Thymus (tissue), 14 donors: ENCODE measurements around the gene TSEN34. TPM values are rescaled to one million over a fixed set of nuclear protein-coding genes. Genes with fewer than 3 reads are reported as not detected.

ENCODE experiments used
- DNase-seq, 9 donors: peaks; one replicate each; pipeline ENCODE4 v3.0.0-alpha.2; 2013; ENCODE audit warnings: low spot score in 9 of 9, low read depth in 6 of 9, missing footprints in 1 of 9
- H3K27ac ChIP-seq, 2 donors: one replicate each; pipeline ENCODE4 v1.5.1; 2013; ENCODE audit warnings: control low read depth in 1 of 2, low read depth in 1 of 2, low read length in 1 of 2, mild to moderate bottlenecking in 1 of 2, moderate library complexity in 1 of 2
- H3K27me3 ChIP-seq, 2 donors: one replicate each; pipeline ENCODE4 v1.5.1; 2013; ENCODE audit warnings: low read length in 1 of 2; ENCODE audit not compliant: control insufficient read depth in 2 of 2, insufficient read depth in 1 of 2
- H3K36me3 ChIP-seq, 2 donors: one replicate each; pipeline ENCODE4 v1.5.1; 2013; ENCODE audit warnings: low read length in 1 of 2, mild to moderate bottlenecking in 1 of 2, moderate library complexity in 1 of 2; ENCODE audit not compliant: control insufficient read depth in 2 of 2, insufficient read depth in 2 of 2
- H3K4me1 ChIP-seq, 2 donors: one replicate each; pipeline ENCODE4 v1.5.1; 2013; ENCODE audit warnings: low read length in 2 of 2; ENCODE audit not compliant: control insufficient read depth in 2 of 2, insufficient read depth in 2 of 2
- H3K4me3 ChIP-seq, 2 donors: one replicate each; pipeline ENCODE4 v1.5.1; 2013; ENCODE audit warnings: low read length in 2 of 2, control low read depth in 1 of 2, mild to moderate bottlenecking in 1 of 2
- H3K9me3 ChIP-seq, 2 donors: one replicate each; pipeline ENCODE4 v1.5.1; 2013; ENCODE audit warnings: low read length in 1 of 2, mild to moderate bottlenecking in 1 of 2; ENCODE audit not compliant: control insufficient read depth in 2 of 2, insufficient read depth in 1 of 2
- WGBS: extraction: QIAGEN DNeasy Blood & Tissue Kit; methylation state at CpG from one replicate; pipeline ENCODE4 v1.1.7; 2013; 5-methylcytosine and 5-hydroxymethylcytosine counted together
- long read RNA-seq, 10 donors: transcript quantifications; one replicate each; lab custom pipeline, GENCODE V29; 2026
- polyA plus RNA-seq: library from polyadenylated mRNA; stranded (reverse); fragments of 200-250 nt; gene quantifications from one replicate; pipeline ENCODE4 v1.2.3, GENCODE V29; 2013
- total RNA-seq: library from RNA; stranded (reverse); fragments of 120-200 nt; gene quantifications from one replicate; pipeline ENCODE4 v1.2.4, GENCODE V29; 2013
- donor health status: healthy.

Gene TSEN34
- total RNA-seq (24.1 TPM), polyA plus RNA-seq (38.8 TPM)
- long read RNA-seq, donor 1, result 0 reads
- long read RNA-seq, donor 2, transcript TSEN34-201 (5 exons, 2,294 nt), result minor isoform, 6 of 49 reads
- long read RNA-seq, donor 2, transcript TSEN34-207 (3 exons, 2,372 nt), result minor isoform, 7 of 49 reads
- long read RNA-seq, donor 2, transcript TSEN34-203 (4 exons, 1,349 nt), result major isoform, 34 of 49 reads
- long read RNA-seq, donor 2, partial matches to known transcripts, result 0 of 49 reads
- long read RNA-seq, donor 2, other reads (novel, unspliced or antisense), result 0 of 49 reads
- long read RNA-seq, donor 3, transcript TSEN34-203 (4 exons, 1,349 nt), result major isoform, 10 of 25 reads
- long read RNA-seq, donor 3, partial matches to known transcripts, result 6 of 25 reads
- long read RNA-seq, donor 3, other reads (novel, unspliced or antisense), result 0 of 25 reads
- long read RNA-seq, donor 4, transcript TSEN34-203 (4 exons, 1,349 nt), result major isoform, 7 of 14 reads
- long read RNA-seq, donor 4, partial matches to known transcripts, result 5 of 14 reads
- long read RNA-seq, donor 4, other reads (novel, unspliced or antisense), result 0 of 14 reads
- long read RNA-seq, donor 5, transcript TSEN34-203 (4 exons, 1,349 nt), result major isoform, 25 of 34 reads
- long read RNA-seq, donor 5, transcript TSEN34-201 (5 exons, 2,294 nt), result minor isoform, 5 of 34 reads
- long read RNA-seq, donor 5, partial matches to known transcripts, result 0 of 34 reads
- long read RNA-seq, donor 5, other reads (novel, unspliced or antisense), result 0 of 34 reads
- long read RNA-seq, donor 6, transcript TSEN34-203 (4 exons, 1,349 nt), result major isoform, 11 of 15 reads
- long read RNA-seq, donor 6, partial matches to known transcripts, result 0 of 15 reads
- long read RNA-seq, donor 6, other reads (novel, unspliced or antisense), result 0 of 15 reads
- long read RNA-seq, donor 7, transcript TSEN34-203 (4 exons, 1,349 nt), result major isoform, 19 of 29 reads
- long read RNA-seq, donor 7, partial matches to known transcripts, result 5 of 29 reads
- long read RNA-seq, donor 7, other reads (novel, unspliced or antisense), result 0 of 29 reads
- long read RNA-seq, donor 8, transcript TSEN34-203 (4 exons, 1,349 nt), result major isoform, 5 of 6 reads
- long read RNA-seq, donor 8, partial matches to known transcripts, result 0 of 6 reads
- long read RNA-seq, donor 8, other reads (novel, unspliced or antisense), result 0 of 6 reads
- long read RNA-seq, donor 9, transcript TSEN34-203 (4 exons, 1,349 nt), result major isoform, 7 of 8 reads
- long read RNA-seq, donor 9, partial matches to known transcripts, result 0 of 8 reads
- long read RNA-seq, donor 9, other reads (novel, unspliced or antisense), result 0 of 8 reads
- long read RNA-seq, donor 10, transcript TSEN34-203 (4 exons, 1,349 nt), result major isoform, 16 of 28 reads
- long read RNA-seq, donor 10, partial matches to known transcripts, result 5 of 28 reads
- long read RNA-seq, donor 10, other reads (novel, unspliced or antisense), result 0 of 28 reads

DNA sequence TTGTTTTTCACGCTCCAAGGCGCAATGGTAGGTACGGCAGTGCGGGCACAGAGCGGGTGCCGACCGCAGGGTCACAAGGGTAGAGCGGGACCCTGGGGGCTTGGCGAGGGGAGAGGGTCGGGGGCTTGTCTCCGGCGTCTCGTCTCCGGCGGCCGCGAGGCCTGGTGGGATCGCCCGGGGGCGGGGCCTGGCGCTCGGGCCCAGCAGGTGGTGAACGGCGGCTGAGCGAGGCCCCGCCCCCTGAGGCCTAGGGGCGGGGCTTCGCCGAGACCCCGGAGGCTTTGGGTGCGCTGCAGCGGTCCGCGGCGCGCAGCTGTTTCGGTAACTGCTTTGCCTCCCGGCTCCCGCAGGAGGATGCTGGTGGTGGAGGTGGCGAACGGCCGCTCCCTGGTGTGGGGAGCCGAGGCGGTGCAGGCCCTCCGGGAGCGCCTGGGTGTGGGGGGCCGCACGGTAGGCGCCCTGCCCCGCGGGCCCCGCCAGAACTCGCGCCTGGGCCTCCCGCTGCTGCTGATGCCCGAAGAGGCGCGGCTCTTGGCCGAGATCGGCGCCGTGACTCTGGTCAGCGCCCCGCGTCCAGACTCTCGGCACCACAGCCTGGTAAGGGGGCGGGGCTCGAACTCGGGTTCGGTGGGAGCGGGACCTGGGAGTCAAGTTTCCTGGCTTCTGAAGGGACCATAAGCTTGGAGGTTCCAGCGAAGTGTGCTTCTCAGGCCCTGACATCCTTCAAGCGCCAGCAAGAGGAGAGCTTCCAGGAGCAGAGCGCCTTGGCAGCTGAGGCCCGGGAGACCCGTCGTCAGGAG, at the start of gene TSEN34:
TSS of gene TSEN34 (plus strand) at position 298 of the 800 bp plus-strand sequence. CDS start at position 355, 57 bp downstream.
- H3K27ac ChIP-seq, result peak within 1 kb of the TSS; percentile 99
- H3K27me3 ChIP-seq, result no peaks in the 10 kb centered on the region
- no peaks in the 10 kb centered on the region for H3K9me3 ChIP-seq
- WGBS, result 1% methylated on average over 77 of the region's 77 CpGs
- H3K4me1 ChIP-seq, result peaks cover 19 to 21% of the 10 kb centered on the region in 2 donors
- H3K4me3 ChIP-seq, result peak within 1 kb of the TSS; percentile 78 to 84
- DNase-seq, result peak in 8 of 9 donors; percentile 83 to 96 (median 92)
- peaks cover 23 to 24% of the 10 kb centered on the region in 2 donors for H3K36me3 ChIP-seq

DNA sequence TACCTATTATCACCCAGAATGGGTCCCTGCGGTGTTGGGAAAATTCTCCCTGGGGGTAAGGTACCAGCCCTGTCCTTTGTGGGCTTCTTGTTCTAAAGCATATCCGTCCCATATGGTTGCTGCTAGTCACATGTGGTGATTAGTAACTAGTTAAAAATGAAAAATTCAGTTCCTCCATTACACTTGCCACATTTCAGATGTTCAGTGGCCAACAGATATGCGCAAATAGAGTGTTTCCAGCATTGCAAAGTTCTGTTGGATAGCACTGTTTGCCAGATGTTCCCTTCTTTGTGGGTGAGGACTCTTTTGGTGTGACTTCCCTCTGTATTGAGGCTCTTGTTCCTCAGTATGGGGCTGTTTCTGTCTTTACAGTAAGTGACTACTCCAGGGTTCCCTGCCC, 49.8 kb upstream of the TSEN34 start:
- no peak overlapping the region for H3K4me3 ChIP-seq
- WGBS, result 96% methylated on average over 3 of the region's 3 CpGs
- H3K27ac ChIP-seq, result no peak overlapping the region
- DNase-seq, result no peak
- peaks cover 21 to 26% of the 10 kb centered on the region in 2 donors for H3K4me1 ChIP-seq
- peaks cover 61 to 70% of the 10 kb centered on the region in 2 donors for H3K36me3 ChIP-seq
- no peaks in the 10 kb centered on the region for H3K27me3 ChIP-seq
- no peaks in the 10 kb centered on the region for H3K9me3 ChIP-seq

DNA sequence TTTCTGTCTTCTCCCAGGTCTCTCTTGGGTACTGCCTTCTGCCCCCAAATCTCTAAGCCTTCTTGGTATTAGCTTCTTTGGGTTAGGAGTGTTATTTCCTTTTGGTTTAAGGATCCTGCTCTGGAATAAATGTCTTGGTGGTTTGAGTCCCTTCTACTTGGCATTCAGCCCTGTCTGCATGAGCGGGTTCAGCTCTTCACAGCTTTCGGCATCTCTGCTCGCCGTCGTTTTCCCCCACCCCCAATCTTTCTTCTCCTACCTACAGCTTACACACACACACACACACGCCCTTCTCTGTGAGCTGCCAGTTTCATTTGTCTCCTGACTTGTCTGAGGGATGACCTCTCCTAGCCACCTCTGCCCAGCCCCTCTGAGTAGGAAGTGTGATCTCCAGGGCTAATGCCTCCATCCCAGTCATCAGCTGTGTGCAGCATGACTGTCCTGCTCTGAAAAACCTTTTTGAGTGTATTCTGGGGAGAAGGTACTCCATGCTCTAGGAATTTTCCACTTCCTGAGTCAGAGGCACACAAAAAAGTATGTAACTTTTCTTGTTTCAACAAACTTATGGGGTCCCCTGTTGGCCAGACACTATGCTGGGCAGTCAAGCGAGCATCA, 48.8 kb upstream of the TSEN34 start:
- peaks cover 70 to 79% of the 10 kb centered on the region in 2 donors for H3K36me3 ChIP-seq

DNA sequence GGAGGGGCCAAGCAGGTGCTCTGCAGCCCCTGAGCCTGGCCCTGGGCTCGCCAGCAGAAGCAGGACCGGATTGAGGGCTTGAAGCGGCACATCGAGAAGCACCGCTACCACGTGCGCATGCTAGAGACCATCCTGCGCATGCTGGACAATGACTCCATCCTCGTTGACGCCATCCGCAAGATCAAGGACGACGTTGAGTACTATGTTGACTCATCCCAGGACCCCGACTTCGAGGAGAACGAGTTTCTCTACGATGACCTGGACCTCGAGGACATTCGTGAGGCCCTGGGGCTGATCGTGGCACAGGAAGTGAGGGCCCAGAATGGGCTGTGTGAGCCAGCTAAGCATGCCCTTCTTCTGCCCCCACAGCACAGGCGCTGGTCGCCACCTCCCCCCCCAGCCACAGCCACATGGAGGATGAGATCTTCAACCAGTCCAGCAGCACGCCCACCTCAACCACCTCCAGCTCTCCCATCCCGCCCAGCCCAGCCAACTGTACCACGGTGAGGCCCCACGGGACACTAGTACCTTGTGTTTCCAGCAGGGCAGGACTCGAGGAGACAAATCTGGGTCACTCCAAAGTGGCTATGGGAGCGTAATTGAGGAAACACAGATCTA, 45.5 kb upstream of the TSEN34 start:
- no peaks in the 10 kb centered on the region for H3K9me3 ChIP-seq
- peaks cover 86 to 97% of the 10 kb centered on the region in 2 donors for H3K36me3 ChIP-seq
- H3K27me3 ChIP-seq, result no peaks in the 10 kb centered on the region
- no peak overlapping the region for H3K27ac ChIP-seq
- no peak overlapping the region for H3K4me3 ChIP-seq
- no peak for DNase-seq
- 98% methylated on average over 28 of the region's 28 CpGs for WGBS
- peaks cover 0 to 2% of the 10 kb centered on the region in 2 donors for H3K4me1 ChIP-seq

More for the DNA sequence above, 48.8 kb upstream of the TSEN34 start:
- Histone ChIP-seq H3K27ac (no peak overlapping the region), H3K9me3 (no peaks in the 10 kb centered on the region), H3K27me3 (no peaks in the 10 kb centered on the region), H3K4me1 (peaks cover 21 to 22% of the 10 kb centered on the region in 2 donors), H3K4me3 (no peak overlapping the region)
- DNase-seq, result no peak
- 90% methylated on average over 7 of the region's 7 CpGs for WGBS

DNA sequence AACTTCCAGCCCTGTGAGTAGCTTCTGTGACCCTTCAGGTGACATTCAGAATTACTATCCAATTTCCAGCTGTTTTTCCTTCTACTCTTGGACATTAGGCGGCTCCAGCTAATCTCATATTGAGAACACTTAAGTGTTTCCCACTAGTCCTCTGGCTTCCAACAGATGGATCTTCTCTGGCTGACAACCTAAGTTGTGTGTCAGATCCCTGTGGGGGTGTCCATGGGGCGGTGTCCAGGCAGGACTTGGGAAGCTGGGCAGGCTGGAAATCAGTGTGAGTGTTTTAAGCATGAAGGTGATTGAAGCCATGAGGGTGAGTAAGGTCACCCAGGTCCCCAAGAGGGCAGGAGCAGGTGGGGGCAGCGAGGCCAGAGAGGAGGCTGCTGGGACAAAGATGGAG, 43.4 kb upstream of the TSEN34 start:
- WGBS, result 98% methylated on average over 3 of the region's 3 CpGs
- Histone ChIP-seq H3K27ac (no peak overlapping the region), H3K4me3 (no peak overlapping the region), H3K36me3 (peaks cover 92 to 95% of the 10 kb centered on the region in 2 donors), H3K4me1 (no peaks in the 10 kb centered on the region), H3K27me3 (no peaks in the 10 kb centered on the region), H3K9me3 (no peaks in the 10 kb centered on the region)
- no peak for DNase-seq

DNA sequence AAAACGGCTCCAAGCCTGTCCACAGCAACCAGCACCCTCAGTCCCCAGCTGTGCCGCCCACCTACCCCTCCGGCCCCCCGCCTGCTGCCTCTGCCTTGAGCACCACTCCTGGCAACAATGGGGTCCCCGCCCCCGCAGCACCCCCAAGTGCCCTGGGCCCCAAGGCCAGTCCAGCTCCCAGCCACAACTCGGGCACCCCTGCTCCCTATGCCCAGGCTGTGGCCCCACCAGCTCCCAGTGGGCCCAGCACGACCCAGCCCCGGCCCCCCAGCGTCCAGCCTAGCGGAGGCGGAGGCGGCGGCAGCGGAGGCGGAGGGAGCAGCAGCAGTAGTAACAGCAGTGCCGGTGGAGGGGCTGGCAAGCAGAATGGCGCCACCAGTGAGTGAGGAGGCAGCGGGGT, 43.0 kb upstream of the TSEN34 start:
- Histone ChIP-seq H3K27me3 (no peaks in the 10 kb centered on the region), H3K9me3 (no peaks in the 10 kb centered on the region), H3K36me3 (peaks cover 92 to 95% of the 10 kb centered on the region in 2 donors), H3K27ac (no peak overlapping the region), H3K4me1 (peaks cover 0 to 1% of the 10 kb centered on the region in 2 donors), H3K4me3 (no peak overlapping the region)
- WGBS, result 96% methylated on average over 19 of the region's 19 CpGs
- DNase-seq, result no peak

DNA sequence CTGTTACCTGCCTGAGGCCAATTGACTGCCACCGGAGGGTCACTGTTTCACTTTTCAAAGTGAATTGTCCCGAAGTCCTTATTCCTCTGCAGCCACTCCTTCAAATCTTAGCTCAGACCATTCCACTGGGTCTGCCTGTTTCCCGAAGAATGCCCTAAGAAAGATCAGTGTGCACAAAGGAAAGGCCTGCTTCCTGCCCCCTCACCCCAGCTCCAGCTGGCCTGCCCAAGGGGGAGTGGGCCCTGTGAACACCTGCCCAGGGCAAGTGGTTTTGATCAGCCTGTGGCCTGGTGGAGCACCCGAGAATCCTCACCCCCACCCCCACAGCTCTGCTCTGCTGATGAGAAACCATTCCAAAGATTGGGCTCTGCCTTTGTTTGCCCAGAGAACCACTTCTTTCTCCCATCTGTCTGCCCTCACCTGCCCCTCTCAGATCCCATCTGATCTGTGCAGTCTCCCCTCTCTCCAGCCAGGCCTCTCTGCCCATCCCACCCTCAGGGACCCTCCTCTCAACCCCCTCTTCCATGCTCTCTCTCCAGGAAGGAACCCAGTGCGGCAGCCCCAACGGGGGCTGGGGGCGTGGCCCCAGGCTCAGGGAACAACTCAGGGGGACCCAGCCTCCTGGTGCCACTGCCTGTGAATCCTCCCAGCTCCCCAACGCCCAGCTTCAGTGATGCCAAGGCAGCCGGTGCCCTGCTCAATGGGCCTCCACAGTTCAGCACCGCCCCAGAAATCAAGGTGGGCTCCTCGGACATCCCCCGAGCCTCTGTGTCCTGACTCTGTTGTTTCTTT, 41.9 kb upstream of the TSEN34 start:
- Histone ChIP-seq H3K36me3 (peaks cover 92 to 95% of the 10 kb centered on the region in 2 donors), H3K27ac (peak overlapping the region in 1 of 2 donors; percentile 12), H3K4me1 (peaks cover 7 to 12% of the 10 kb centered on the region in 2 donors), H3K27me3 (no peaks in the 10 kb centered on the region), H3K4me3 (no peak overlapping the region), H3K9me3 (no peaks in the 10 kb centered on the region)
- 89% methylated on average over 12 of the region's 12 CpGs for WGBS
- DNase-seq, result no peak
